GM10248 (cell line): ENCODE data around the gene MANSC1.
"Not testable (repeated sequence)": the region's sequence is repeated elsewhere in the genome, so short reads cannot be mapped to it uniquely, and the experiment has no call there.

Experiments
- CTCF ChIA-PET: fragments of 300-600 bp; sonication (Branson Sonifier 250); formaldehyde crosslinking; extraction: SDS; loops from one replicate; lab custom pipeline; 2021; ENCODE audit warnings: antibody characterized with exemption; lab: Yijun Ruan, JAX
- POLR2A ChIA-PET: fragments of 350-650 bp; sonication (Branson Sonifier 250); formaldehyde crosslinking; extraction: SDS; loops from one replicate; lab custom pipeline; 2020; ENCODE audit warnings: antibody characterized with exemption; lab: Yijun Ruan, JAX
- DNase-seq: peaks from one replicate; pipeline ENCODE4 v3.0.0; 2012; ENCODE audit errors: extremely low spot score
- TF ChIP-seq, protein P1 (sequence below): IDR thresholded peaks from 2 replicates; pipeline ENCODE4 v1.5.1; 2012; ENCODE audit warnings: mild to moderate bottlenecking, low read depth; ENCODE audit errors: extremely low read depth, missing control alignments, control extremely low read depth

Gene MANSC1

DNA sequence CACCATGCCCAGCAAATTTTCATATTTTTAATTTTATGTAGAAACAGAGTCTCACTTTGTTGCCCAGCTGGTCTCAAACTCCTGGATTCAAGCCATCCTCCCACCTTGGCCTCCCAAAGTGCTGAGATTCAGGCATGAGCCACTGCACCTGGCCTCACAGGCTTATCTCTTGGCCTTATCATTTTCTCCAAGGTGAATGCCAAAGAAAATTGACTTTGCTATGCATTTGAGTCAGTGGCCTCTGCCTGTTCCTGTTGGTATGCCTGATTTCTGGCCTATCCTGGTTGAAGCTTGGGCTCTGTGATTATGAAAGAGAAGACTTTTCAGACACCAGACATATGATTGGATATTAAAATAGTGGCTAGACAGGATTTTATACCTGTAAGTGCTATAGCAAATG is 34.2 kb downstream of the MANSC1 start:
- CTCF ChIA-PET, result interaction anchor here (1.5 to 4.2 kb wide), 2 partner anchors 11 to 13 kb away, joined by 5 to 15 read pairs; no protein-coding TSS in a partner anchor
- POLR2A ChIA-PET, result no interaction called here
- TF ChIP-seq, protein P1, sequence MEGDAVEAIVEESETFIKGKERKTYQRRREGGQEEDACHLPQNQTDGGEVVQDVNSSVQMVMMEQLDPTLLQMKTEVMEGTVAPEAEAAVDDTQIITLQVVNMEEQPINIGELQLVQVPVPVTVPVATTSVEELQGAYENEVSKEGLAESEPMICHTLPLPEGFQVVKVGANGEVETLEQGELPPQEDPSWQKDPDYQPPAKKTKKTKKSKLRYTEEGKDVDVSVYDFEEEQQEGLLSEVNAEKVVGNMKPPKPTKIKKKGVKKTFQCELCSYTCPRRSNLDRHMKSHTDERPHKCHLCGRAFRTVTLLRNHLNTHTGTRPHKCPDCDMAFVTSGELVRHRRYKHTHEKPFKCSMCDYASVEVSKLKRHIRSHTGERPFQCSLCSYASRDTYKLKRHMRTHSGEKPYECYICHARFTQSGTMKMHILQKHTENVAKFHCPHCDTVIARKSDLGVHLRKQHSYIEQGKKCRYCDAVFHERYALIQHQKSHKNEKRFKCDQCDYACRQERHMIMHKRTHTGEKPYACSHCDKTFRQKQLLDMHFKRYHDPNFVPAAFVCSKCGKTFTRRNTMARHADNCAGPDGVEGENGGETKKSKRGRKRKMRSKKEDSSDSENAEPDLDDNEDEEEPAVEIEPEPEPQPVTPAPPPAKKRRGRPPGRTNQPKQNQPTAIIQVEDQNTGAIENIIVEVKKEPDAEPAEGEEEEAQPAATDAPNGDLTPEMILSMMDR, result no peak
- no peak for DNase-seq

DNA sequence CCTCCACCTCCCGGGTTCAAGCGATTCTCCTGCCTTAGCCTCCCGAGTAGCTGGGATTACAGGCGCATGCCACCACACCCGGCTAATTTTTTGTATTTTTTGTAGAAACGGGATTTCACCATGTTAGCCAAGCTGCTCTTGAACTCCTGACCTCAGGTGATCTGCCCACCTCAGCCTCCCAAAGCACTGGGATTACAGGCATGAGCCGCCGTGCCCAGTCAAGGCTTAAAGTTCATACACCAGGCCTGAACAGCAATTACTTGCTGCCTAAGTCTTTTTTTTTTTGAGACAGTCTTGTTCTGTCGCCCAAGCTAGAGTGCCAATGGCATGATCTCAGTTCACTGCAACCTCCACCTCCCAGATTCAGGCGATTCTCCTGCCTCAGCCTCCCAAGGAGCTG is 39.3 kb downstream of the MANSC1 start:
- DNase-seq, POLR2A ChIA-PET: not testable (repeated sequence)
- CTCF ChIA-PET, result interaction anchor here (0.9 kb wide), 1 partner anchor 16 kb away, joined by 3 read pairs; no protein-coding TSS in a partner anchor

DNA sequence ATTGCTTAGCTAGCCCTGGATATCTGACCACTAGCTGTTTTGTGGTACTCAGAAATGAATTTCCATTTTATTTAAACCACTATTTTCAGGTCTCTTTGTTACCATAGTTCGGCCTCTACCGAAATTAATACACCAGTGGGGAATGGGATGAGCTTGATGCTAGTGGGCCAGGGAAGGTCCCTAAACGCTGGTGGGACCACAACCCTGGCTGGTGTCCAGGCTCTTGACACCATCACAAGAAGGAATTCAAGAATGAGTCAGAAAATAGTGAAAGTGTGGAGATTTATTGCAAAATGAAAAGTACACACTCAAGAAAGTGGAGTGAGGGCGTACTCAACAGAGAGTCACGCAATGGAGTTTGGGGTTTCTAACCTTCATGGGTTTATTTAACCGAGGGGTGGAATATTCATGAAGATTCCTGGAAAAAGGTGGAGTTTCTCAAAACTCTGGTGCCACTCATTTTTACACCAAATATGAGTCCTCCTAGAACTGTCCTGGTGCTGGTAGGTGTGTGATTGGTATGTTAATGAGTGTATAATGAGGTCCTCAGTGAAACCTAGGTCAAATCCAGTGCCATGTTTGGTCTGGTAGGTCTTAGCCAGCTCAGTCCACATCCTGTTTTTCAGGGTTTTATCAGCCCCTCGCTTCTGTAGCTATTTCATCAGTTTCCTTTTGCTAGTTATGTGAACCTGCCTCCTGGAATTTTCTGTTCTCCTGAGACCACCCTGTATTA is 44.3 kb downstream of the MANSC1 start:
- TF ChIP-seq, protein P1, result no peak
- CTCF ChIA-PET, result interaction anchor here (1.1 kb wide), 1 partner anchor 22 kb away, joined by 3 read pairs; no protein-coding TSS in a partner anchor
- DNase-seq, result no peak
- POLR2A ChIA-PET, result no interaction called here

DNA sequence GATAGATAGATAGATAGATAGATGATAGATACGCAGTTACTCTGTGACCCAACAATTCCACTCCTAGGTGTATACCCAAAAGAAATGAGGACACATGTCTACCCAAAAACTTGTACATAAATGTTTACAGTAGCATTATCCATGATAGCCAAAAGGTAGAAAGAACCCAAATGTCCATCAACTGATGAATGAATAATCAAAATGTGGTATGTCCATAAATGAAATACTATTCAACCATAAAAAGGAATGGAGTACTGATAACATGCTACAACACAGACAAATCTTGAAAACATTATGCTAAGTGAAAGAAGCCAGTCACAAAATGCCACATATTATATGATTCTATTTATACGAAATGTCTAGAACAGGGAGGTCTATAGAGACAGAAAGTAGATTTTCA is 47.1 kb downstream of the MANSC1 start:
- POLR2A ChIA-PET, result no interaction called here
- CTCF ChIA-PET, result no interaction called here
- TF ChIP-seq, protein P1, result no peak

DNA sequence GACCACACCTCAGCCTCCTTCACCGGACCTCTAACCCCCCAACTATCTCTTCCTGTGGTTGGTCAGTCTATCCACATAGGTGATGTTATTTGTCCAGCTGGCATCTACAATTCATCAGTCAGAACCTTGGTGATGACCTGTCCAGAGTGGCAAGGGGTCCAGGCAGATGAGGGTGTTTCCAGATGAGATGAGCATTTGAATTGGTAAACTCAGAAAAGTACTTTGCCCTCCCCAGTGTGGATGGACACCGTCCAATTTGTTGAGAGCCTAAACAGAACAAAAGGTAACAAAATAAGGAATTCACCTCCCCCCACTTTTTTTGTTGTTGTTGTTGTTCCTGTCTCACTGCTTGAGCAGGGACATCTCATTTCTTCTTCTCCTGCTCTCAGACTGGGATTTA is 48.9 kb downstream of the MANSC1 start:
- TF ChIP-seq, protein P1, result no peak
- DNase-seq, result no peak
- POLR2A ChIA-PET, result no interaction called here
- CTCF ChIA-PET, result interaction anchor here (1.5 kb wide), 1 partner anchor 15 kb away, joined by 4 read pairs; no protein-coding TSS in a partner anchor

More for the DNA sequence above, 47.1 kb downstream of the MANSC1 start:
- DNase-seq, result no peak

DNA sequence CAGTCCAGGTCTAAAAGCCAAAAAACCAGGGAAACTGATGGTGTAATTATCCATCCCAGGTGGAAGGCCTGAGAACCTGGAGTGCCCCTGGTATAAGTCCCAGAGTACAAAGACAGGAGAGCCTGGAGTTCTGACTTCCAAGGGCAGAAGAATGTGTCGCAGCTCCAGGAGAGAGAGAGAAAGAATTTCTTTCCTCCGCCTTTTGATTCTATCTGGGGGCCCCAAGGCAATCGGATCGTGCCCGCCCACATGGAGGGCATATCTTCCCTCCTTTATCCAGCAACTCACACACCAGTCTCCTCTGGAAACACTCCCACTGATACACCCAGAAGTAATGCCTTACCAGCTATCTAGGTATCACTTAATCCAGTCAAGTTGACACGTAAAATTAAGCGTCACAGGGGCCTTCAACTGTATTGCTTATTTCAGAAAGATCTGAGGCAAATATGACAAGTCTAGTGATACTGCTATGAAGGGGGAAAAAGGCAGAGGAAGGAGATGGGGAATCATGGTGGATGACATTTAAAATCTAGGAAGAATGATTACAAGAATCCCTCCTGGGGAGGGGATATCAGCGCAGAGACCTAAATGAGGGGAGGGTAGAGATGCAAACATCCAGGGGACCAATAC is 52.7 kb downstream of the MANSC1 start:
- ChIA-PET POLR2A (no interaction called here), CTCF (no interaction called here)
- TF ChIP-seq, protein P1, result no peak
- DNase-seq, result no peak
